Measurements from ENCODE around the gene GLIS1.
A peak's percentile ranks its signal among the peaks of the same experiment; 100 is the strongest.

The GLIS1 gene

DNA sequence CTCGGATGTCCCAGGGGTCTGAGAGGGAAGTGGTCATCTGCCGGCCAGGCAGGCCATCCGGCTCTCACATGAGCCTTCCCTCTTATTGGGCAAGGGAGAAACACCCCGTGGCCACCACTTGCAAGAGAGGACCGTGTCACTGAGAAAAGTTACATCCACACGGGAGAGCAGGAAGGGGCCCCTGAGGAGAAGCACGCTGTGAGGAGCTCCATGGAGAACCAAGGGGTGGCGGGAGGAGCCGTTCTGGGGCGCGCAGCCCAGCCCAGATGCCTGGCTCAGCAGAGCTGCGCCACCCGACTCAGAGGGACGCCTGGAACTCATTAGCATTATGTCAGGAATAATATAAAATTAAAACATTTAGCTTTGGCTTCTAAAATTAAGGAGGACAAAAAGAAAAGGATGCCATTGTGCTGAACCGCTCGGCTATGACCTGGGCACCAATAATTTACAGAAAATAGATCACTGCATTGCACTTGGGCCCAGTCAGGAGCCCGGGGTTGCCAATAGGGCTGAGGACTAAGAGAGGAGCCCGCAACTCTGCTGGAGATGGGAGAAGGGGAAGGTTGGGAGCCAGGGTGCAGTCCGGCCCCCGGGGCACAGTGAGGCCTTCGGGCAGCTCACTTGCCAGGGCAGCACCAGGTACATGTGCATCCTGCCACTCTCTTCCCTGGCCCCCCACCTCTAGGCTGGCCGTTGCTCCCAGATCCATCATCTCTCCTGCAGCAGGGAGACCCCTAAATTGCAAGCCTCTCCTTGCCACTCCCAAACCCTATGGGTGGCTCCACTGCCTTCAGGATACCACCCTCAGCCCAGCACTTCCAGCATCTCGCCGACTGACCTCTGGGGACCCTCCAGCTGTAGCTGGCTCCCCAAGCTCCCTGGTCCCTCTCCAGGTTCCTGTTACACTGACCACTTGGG, 194.9 kb downstream of the GLIS1 start:
- no peak for DNase-seq

DNA sequence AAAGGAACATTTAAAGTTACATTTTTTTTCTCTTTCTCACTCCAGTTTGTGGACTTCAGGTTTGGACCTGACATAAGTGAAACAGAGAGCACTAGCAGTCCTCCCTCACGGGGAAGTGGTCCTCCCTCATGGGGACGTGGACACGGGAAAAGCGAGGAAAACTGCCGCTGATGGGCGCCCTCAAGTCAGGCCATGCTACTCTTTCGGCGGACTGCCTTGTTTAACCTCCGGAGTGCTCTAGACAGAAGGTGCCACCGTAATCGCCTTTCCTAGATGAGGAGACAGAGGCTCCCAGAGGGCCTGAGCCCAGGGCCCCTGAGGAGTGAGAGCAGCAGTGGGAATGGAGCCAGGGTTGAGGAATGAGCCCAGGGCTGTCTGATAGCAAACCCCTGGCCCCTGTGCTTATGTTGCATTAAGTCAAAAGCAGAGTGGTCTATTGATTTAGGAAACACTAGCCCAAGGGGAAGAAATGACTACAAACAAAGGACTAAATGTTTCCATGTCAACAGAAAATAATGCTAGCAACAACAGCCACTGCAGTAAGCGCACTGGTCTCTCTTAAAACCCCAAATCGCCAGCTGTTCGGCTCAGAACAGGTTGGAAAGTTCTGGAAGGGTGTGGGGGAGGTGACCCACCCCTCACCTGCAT, 195.7 kb downstream of the GLIS1 start:
- DNase-seq, result no peak

DNA sequence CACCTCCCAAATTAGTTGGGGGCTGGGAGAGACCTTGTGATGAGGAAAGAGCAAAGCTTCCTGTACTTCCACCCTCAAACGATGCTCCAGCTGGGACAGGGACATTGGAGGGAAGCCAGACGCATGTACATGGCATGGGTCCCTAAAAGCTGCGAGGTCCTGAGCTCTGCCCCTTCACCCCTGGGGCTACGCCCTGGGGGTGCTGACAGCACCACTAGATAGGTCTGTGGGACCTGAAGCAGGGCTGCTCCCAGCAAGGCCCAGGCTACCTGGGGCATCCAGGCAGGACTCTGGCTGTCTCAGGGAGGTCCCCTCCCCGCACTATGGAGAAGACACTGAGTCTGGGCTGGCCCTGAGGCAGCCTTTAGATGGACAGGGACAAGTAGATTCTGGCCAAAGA, 196.4 kb downstream of the GLIS1 start:
- DNase-seq, result no peak

DNA sequence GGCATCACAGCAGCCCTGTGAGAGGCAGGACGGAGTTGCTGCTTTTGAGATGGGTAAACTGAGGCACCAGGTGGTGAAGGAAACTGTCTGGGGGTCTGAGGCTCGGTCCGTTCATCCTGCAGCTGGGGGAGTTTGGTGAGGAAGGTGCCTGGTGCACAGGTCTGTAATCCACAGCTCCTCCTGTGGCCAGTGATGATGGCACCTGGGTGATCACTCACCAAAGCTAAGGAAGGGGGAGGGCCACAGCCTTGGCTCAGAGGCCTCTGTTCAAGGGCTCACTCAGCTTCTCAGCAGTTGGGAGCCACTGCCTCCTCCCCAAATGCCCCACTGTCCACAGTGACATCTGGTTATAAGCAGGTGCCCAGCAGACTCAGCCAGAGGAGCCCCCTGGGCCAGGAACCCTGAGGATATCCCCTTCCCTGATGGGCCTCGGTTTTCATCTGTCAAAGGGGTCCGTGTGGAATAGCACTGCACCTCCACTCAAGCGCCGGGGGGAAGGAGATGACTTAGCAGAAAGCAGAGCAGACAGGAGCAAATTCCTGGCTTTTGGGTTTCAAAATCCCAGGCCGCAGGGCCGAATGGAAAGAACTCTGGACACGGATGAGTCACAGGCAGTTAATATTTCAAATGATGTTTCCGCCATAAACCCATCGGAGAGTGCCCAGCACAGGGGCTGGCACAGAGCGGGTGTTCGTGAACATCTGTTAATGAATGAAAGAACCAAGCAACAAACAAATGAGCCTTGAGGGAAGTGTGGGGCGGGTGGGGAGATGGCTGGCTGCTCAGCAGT, 197.0 kb downstream of the GLIS1 start:
- DNase-seq, result no peak

DNA sequence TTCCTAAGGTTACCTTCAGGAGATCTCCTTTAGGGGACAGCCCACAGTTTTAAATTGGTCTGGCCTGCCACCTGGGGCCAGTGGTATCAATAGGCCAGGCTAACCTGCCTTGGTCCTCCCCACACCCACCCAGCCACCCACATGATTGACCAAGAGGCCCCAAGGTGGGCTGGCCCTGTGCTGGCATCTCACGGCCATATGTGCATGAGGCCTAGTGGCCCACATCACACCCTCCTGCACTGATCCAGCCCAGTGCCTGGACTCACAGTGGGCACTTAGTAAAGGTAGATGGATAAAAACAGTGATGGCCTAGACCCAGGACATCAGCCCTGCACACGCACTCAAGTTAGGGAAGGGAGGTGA, 197.7 kb downstream of the GLIS1 start:
- no peak for DNase-seq

DNA sequence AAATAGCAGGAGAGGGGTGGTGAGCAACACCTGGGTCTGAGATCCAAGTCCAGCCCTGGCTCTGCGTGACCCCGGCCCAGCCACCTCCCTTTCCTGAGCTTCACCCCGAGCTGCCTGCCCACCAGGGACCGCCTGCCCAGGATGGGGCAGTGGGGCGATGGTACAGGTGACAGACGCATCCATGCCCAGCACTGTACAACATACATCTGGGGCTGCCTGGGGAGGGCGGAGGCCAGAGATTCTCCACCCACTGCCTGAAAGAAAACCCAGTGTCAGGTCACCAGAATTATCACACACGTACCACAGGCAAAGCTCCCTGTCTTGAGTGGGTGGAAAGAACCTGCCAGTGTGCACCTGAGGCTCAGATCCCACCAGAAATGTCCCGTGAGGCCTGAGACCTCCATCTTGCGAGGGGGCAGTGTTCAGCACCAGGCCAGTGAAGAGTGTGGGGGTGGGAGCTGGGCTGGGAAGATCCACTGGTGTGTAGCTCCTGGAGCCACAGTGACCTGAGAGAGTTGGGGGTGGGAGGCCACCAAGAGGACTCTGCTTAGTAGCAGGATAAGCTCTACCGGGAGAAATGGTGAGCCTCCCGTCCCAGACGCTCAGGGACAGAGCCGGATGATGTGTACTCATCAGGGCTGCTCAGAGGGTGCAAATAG, 198.2 kb downstream of the GLIS1 start:
- DNase-seq, result no peak

DNA sequence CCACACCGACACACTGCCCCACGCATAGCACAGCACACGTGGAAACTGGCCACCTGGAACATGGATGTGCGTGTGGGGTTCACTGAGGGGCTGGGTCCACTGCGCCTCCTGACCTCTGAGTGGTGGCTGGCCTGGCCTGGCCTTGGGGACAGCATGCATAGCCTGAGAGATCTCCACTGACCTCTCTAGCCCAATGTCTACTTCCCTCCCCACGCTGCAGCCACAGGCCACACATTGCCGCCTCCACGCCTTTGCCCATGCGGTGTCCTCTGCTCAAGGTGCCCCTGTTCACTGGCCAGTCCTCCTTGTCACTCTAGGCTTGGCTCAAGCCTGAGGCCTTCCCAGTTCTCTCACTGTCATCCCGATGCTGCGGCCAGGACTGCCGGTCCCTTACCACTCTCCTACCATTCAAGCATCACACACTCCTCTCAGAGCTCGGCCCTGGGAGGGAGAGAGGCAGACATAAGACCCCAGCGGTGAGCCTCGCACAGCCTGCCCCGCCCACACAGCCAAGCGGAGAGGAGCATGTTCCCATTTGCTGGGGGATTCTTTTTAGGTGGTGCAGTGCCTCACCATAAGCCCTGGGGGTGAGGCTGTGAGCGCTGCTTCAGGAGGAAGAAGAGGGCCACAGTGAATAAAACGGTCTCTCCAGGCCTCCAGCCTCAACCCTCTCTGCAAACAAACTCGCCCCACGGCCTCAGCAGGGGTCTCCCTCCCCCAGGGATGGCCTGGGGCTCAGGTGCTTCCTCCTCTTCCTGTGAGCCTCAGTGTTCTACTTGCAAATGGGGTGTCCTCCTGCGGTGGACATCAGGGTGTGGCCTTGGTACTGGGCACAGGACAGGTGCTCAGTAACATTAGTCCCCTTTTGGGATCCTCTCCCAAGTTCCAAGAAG, 199.0 kb downstream of the GLIS1 start:
- DNase-seq, result no peak

DNA sequence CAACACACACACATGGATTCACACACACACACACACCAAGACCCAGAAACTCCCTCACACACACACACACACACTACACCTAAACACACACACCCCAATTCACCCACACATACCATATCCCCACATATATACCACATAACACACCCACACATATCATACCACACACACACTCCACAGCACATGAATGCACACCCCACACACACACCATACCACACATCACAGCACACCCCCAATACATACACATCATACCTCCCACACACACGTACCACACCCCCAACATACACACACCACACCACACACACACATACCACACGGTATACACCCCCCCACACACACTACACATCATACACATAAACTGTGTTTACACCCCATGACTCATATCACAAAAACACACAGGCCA, 199.7 kb downstream of the GLIS1 start:
- DNase-seq, result no peak

DNA sequence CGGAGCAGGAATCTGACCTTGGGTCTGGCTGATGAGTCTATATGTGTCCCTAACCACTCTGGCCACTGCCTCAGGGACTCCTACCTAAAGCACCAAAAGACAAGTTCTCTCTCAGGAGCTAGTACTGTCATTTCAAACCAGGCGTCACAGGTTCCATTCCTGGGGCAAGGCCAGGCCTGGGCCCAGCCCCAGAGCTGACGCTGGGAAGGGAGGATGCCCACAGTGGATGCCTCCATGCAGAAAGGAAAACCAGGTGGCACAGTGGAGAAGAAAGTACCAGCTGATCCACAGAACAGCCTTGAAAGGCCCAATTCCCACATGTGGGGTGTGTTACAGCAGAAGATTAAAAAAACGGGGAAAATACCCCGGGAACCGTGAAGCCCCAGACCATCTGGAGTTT, 202.4 kb downstream of the GLIS1 start:
- DNase-seq, result no peak

DNA sequence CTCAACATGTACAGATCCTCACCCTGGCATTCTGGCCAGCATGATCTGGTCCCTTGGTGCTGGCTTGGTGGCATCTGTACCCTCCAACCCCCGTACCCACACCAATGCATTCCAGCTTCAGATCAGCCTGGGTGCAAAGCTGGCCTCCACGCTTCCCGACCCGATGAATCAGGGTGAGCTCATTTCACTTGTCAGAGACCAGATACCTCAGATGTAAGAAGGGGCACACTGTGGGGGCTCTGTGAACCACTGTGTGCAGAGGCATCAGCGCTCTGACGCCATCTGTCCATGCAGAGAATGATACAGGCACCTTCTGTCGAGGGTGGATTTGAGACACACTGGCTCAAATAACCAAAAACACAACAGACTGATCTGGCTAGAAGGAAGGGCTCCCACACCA, 203.1 kb downstream of the GLIS1 start:
- DNase-seq, result no peak

DNA sequence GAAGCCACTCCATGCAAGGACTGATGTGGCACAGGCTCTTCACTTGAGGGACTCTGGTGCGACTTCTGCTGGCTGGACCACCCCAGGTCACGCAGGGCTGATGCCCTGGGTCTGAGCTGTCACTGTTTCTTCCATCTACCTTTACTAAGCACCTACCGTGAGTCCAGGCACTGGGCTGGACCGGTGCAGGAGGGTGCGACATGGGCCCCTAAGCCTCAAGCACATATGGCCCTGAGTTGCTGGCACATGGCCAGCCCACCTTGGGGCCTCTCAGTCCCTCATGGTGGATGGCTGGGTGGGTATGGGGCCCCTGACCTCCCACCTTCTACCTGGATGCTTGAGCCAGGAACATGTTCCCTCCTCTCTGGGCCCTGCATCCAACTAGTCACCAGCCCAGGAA, 203.7 kb downstream of the GLIS1 start:
- no peak for DNase-seq

DNA sequence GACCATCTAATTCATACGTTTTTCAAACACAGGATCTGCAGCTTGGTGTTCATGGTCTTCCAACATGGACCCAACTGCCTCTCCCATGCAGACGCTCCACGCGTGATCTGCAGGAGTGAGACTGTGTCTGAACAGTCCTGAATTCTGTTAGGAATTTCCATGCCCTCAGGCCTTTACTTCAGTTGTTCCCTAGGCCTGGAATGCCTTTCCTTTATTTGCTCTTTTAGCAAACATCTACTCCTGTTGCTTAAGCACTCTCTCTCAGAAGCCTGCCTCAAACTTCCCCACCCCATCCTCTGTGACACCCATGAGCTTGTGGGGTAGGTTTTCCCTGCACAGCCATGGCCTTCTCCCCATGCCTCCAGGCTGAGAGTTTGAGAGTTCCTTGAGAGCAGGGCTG, 206.1 kb downstream of the GLIS1 start:
- DNase-seq, result no peak

DNA sequence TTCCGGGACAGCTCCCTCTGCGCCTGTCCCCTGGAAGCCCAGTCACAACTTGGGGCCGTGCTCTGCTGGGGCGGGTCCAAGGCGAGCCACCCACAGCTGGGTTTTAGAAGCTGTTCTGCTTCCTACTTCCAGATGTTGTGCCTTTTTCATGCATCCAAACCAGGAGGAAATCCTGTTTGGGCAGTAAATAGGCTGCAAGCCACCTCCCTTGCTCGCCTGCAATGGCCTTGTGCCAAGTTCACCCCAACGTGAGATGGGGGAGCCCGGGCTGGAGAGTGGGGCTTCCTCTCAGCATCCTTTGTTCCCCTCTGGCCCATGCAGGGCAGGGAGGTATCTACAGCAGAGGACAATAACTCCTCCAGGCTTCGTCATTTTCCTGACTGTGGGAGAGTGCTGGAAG, 206.6 kb downstream of the GLIS1 start:
- no peak for DNase-seq

DNA sequence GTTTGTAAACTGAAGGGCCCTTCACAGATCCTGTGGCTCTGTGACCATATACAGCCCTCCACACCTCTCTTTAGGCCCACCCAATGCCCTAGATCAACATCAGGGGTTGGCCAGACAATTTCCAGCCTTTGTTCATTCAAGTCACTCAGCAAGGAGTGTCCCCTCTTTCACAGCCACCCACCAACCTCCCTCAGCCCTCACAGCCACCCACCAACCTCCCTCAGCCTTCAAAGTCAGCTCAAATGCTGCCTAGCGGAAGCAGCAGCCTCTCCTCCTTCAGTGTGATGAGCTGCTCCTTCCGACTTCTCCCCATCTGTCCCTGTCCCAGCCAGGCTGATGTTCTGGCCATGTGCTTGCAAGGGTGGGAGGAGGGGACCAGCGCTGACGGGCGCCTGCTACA, 208.4 kb downstream of the GLIS1 start:
- no peak for DNase-seq

DNA sequence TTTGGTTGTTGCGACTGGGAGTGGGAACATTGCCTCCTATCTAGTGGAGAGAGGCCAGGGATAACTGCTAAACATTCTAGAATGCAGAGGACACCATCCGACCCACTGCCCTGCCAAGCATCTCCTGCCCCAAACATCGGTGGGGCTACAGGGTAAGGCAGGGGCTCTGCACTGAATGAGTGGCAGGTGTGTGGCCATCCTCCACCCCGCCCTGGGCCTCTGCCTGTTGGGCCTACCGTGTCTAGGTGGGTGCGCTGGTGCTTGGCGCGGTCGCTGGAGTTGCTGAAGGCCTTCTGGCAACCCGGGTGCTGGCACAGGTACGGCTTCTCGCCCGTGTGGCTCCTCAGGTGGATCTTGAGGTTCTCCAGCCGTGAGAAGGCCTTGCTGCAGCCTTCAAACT, 209.4 kb downstream of the GLIS1 start:
- no peak for DNase-seq

DNA sequence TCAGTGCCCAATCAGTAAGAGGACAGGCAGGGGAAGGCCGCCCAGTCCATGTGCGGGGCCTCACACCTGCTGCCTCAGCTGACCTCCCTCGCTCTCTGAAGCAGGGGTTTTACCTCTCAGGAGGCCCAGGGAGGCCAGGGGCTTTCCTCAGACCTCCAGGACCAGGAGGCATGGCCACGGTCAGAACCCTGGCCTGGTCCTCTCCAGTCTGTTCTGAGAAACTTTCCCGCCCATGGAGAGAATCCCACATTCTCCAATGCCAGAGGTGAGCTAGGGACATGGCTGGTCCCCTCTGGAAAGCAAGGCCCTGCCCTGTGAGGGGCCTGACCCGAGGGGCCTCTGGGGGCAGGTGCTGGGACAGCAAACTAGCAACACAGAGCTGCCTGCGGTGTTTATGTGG, 211.6 kb downstream of the GLIS1 start:
- no peak for DNase-seq

DNA sequence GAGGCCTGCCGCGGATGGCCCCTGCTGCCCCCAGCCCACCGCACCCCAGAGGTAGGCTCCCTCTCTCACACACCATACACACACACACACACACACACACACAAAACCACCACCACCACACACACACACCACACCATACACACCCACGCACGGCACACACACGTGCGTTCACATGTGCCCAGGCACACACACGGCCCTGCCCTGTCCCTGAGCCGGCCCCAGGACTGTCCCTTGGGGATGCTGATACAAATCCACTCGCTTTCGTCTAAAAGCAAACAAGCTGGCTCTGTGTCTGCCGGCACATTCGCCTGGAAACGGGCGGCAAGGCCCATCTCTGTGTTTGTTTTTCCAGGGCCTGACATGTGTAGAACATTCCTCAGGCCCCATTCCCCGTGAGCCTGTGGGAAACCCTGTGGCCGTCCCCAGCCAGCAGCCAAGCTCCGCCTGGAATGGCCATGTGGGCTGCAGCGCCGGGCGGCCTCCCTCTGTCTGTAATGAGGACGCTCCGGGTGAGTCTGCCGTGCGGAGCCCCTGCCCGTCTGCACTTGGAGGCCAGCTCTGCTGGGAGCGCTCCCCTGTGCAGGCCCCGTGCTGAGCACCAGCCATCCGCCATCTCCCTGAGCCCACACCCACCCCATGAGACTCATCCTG, 212.4 kb downstream of the GLIS1 start:
- peak; percentile 85 for DNase-seq

DNA sequence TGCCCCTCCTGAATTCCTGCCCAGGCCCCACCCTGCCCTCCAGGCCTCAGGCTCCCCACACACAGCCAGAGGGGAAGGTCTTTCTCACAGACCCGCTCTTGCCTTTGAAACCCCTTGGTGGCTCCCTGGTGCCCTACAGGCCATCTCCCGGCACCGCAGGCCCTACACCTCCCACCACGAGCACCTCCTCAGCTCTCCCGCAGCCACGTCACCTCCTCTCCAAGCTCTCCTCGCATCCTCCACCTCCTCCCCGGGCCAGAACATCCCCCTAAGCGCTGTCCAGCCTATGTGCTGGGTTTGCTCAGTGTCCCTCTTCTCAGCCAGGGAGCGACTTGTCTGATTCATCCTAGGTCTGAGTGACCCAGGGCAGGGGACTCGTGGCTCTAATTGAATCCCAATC, 213.4 kb downstream of the GLIS1 start:
- DNase-seq, result no peak

DNA sequence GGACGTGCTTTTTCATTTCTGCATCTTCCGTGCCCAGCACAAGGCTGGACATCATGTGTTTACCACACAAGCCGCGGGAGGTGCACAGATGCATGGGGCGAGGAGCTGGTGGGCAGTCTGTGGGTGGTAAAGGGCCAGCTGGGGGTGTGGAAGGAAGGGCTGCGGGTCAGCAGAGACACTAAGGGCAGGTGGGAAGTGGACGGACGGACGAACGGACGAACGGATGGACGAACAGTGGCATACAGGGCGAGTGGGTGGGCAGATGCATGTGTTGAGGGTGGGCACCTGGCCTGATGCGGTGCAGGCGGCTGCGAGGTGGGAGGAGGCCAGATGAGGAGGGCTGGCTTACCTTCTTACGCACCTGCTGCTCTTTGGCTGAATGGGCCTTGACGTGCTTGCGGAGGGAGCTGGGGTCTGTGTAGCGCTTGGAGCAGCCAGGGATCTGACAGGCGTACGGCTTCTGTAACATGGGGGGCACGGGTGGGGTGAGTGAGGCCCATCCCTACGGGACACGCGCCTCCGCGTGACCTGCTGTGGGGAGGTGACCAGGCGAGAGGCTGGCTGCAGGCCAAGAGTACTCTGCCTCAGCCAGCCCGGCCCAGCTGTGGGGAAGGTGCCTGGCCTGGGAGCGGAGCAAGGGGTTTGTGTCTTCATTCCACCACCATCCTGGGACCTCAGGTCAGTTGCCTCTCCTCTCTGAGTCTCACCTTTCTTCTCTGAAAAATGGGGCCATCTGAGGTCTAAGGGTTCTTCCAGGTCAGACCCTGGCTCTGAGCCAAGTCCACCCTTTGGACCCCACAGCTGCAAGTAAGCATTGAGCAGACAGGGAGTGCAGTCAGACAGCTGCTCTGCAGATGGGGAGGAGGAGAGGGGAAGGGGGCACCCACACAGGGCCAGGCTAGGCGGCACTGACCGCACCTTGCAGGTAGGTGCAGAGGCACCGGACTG, 214.3 kb downstream of the GLIS1 start:
- DNase-seq, result peak; percentile 56

DNA sequence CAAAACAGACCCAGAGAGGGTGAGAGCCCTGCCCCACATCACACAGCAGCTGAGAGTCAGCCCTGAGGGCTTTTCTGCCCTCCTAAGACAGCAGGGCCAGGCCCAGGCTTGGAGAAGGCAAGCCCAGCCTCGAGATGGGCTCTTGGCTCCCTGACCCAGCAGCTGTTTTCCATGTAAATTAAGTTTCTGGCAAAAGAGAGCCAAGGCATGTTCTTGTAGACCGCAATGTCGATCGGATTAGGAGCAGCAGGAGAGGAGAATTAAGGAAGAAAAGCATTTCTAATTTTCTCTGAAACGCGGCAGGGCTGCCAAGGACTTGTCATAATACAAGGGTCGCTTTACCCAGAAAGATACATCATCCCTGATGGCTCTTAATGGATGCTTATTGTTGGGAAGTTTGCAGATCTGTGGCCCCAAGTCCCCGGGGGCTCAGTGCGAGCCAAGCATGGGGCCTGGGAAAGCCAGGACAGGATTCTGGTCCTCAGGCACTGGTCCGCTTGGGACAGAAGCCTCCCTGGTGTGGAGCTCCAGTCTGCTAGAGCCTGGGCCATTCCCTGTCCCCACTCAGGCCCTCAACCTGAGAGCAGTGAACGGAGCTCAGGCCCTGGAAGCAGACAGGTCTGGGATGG, 216.9 kb downstream of the GLIS1 start:
- peak; percentile 83 for DNase-seq

All from eye (tissue), 1 donor.